ENCODE results near the gene ZBTB9.

DNA sequence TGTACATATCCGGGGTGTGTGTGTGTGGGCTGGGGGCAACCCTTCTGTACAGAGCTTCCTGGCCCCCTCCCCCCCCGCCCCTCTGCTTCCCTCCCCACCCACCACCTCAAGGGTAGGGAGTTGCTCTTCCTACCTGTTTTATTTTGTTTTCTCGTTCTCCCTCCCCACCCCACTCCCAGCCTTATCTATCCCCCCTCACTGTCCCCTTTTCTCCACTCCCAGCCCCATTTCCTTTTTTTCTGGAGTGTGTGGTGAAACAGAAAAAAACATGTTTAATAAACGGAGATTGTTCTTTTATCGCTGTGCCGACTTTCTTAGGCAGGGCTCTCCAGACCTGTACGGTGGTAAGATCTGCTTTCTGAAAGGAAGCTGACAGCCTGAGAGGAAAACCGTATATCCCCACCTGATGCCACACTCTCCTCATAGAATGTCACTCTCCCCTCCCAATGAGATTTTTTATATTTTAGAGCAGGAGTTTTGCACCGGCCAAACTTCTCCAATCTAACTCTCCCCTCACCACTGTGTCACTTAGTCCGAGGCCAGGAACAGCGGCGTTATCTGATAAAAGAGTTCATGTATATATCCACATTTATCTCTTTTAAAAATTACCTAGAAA is 875 bp upstream of the ZBTB9 start:
- TF ChIP-seq POLR2A (IDR thresholded peaks at IDR 0.05; ENCODE audit: low read length) (no peak), GATA1 (IDR thresholded peaks at IDR 0.05; ENCODE audit: low read depth, low read length) (no peak)
